ENCODE results near the gene ATP6V1C2.
"Not testable (repeated sequence)": the region's sequence is repeated elsewhere in the genome, so short reads cannot be mapped to it uniquely, and the experiment has no call there.

Gene ATP6V1C2

DNA sequence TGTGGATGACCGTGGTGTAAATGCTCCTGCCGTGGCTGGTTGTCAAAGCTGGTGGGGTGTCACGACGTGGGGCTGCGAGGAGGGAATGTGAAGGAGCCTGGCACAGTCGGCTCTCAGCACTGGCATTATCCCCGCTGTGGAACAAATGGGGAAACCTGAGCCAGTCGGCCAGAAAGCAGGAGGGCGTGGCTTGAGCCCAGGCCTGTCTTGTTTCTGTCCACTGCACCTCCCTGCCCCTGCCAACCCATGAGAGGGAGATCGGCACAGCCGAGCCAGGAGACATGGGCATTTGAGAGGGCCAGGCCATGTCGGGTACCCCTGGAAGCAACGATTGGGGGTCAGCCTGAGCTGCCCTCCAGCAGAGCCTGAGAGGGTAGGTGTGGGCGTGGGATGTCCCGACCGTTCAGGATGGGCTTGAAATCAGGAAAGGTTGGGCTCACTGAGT lies 46.7 kb downstream of the ATP6V1C2 start:
- DNase-seq (ENCODE audit: low spot score), result no peak

DNA sequence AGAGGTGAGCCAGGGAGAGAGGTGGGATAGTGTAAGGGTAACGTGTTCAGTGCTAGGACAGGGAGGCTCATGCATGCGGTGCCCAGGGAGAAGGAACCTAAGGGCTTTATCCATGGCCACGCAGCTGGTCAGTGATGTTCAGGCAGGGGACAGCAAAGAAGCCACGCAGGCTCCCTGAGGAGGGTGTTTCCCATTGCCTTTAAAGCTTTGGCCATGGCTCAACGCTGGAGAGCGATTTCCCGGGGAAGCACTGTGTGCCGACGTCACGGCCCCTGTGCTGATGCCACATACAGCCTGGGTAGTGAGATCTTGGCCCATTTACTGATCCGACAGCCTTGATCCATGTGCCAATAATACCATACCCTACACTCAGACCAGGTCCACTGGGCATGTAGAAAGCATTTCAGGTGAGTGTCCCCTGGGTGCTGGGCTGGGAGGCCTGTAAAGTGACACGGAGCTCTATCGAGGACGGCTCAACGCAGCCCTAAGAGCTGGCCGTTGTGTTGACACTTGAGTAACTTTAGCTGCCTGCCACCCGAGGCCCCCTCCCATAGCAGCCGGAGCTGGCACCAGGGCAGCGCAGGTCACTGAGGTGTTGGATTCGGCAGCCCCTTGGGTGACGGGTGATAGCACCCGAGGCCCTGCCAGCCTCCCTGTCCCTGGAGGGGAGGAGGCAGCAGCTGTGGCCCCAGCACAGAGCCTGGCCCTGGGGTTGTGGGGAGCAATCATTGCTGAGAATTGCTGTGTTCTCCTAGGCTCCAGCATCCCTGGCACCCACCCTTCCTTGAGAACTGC lies 49.7 kb downstream of the ATP6V1C2 start:
- no peak for DNase-seq (ENCODE audit: low spot score)

DNA sequence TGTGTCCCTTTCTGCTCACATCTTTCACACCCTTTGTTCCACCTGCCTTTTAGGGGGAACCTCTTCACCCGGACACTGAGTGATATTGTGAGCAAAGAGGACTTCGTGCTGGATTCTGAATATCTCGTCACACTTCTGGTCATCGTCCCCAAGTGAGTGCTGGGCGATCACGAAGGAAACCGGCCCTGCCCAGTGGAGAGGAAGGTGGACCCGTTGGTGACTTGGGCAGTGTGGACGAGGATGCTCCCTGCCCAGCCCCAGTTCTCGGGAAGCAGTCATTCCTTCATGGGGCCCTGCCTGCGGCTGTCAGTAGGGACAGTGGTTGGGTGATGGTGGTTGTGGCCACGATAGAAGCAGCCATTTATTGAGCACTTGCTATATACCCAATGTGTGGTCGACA lies 50.4 kb downstream of the ATP6V1C2 start:
- DNase-seq (ENCODE audit: low spot score), result no peak

DNA sequence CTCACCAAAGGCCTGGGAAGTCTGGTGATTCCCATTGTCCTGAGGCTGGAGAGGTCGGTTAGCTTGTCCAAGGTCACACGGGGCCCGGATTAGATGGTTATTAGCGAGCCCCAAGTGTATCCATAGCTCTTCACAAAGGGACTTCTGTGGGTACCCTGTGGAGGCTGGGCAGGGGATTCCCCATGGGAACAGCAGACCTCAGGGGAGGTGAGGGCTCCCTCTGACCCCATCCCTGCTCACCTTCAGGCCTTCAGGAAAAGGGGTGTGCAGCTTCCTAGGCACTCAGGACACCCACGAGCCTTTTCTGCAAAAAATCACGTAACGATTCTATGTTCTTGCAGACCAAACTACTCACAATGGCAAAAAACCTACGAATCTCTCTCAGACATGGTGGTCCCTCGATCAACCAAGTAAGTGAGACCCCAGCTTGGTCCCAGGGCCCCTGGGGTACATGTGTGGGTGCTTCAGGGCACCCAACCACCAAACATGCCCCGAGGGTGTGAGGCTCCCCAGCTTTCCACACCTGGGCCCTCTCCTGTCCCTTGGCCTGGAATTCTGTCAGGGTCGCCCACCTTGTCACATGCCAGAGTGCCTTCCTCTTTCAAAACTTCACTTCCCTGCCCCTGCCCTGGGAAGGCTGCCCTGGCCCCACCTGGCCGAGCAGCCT lies 50.9 kb downstream of the ATP6V1C2 start:
- DNase-seq (ENCODE audit: low spot score), result no peak

DNA sequence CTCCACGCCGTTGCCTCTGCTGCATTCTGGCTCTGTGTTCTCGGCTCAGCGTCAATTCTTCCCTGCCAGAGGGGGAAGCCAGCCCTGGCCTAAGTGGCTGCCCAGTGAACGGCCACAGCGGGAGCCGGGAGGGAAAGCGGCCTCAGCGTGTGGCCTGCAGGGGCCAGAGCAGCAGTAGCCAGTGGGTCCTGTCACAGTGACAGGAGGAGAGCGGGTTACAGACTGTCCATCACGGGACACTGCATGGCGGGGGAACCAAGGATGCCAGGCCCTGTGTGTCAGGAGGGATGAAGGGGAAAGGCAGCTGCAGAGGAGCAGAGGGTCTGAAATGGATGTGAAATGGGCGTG lies 51.4 kb downstream of the ATP6V1C2 start:
- DNase-seq (ENCODE audit: low spot score), result no peak

DNA sequence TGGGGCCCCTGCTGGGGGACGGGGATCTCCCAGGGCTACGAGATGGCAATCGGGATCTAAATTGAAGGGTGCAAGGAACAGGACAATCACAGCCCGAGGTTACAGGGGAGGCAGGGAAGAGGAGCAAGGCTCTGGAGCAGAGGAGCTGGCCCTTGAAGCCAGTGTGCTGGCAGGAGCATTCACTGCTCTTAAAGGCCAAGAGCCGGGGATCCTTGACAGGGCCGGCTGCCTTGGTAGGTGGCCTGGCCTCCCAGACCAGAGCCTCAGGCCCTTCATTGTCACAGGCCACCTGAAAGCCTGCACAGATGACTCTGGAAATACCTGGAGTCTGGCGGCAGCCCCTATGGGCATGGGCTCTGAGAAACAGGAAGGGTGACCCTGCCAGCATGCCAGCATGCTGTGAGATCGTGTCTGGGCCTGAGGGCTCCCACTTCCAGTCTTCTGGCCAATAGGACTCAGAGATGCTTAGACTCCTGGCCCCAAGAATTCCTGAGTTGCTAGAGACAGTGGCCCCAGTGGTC lies 52.5 kb downstream of the ATP6V1C2 start:
- DNase-seq (ENCODE audit: low spot score), result no peak

DNA sequence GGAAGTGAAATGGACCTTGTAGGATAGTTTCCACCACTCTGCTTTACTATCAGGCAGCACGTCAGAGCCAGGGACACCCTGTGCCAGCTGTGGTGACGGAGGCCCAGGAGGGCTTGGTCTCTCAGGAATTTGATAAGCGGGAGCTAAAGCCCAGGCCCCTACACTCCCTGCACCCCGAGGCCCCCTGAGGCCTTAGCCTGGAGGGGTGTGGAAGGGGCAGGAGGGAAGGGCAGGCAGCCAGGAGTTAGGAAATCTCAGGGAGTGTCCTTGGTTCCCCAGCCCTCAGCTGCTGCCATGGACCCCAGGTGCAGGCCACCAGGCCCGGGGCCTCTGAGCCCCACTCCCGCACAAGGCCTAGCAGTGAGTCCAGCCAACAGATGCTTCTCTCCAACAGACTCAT lies 53.0 kb downstream of the ATP6V1C2 start:
- DNase-seq (ENCODE audit: low spot score), result no peak

DNA sequence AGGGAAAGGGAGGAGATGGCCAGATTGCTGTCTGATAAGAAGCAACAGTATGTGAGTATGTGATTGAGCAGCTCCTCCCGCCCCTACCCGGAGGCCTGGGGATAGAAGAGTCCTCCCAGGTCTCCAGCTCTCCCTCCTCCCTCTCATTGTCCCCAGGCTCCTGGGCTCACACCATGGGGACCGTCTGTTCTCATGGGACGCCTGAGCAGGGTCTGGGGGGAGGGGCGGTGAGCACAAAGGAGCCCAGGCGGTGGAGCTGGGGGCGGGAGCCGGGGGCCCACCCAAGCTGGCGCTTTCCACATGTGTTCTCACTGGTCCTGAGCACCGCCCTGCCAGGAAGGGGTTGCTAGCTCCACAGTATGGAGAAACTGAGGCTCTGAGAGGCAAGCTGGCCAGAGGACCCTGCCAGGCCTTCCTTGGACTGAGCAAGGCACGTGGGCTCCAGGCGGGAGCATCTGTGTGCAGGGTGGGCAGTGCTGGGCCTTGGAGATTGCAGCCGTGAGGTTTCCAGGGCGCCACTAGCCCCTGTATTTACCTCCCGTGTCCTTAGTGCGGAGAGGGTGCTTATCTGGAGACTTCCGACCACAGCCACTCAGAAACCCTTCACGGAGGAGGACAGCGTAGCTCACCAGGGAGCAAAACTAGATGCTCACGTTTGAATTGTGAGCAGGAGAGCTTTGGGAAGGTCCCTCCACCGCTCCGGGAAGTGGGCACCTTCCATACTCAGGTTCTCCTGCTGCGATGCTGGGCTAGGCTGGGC lies 53.8 kb downstream of the ATP6V1C2 start:
- DNase-seq (ENCODE audit: low spot score), result no peak

DNA sequence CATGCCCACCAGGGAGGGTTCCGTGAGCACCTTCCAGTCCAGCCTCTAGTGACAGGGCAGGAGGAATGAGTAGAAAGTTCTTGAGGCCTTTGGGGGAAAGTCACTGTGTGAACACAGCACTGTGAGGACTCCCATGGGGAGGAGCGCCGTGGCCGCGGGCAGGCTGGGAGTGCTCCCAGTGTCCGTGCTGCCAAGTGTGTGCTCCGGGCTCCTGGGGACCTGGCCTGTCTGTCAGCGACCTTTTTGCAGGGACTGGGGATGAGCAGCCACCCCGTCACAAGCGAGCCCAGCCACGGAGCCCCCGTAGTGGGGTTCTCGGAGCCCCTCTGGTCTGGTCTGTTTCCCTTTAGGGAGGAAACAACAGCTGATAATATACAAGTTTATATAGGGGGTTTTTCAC lies 54.4 kb downstream of the ATP6V1C2 start:
- DNase-seq (ENCODE audit: low spot score), result no peak

DNA sequence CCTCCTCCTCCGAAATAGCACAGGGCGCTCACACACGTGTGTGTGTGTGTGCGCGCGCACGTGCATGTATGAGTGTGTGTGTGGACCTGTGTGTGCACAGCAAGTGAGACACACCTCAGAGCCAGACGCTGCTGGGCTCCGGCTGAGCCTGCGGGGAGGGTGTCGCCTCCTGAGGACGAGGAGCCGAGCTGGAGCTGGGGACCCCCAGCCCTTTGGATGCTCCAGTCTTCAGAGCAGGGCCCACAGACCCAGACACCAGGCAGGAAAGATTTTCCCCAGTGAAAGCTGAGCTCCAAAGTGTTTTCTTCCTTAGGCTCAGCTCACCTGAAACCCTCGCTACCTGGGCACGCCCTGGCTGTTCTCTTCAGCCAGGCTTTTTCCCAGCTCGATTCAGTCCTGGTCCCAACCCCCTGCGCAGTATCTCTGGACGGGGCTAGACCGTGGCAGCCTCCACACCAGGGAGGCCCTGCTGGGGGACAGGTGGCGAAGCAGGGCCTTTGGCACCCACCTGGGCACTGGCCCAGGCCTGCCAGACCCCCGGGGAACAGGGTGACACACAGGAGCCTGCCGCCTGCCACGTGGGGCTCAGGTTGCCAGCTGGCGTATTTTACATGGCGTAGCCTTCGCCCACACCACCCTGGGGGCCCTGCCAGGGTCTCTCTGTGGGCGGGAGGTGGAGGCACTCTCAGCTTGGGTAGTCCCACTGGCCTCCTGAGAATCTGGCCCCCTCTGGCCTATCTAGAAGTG lies 55.0 kb downstream of the ATP6V1C2 start:
- DNase-seq (ENCODE audit: low spot score), result no peak

DNA sequence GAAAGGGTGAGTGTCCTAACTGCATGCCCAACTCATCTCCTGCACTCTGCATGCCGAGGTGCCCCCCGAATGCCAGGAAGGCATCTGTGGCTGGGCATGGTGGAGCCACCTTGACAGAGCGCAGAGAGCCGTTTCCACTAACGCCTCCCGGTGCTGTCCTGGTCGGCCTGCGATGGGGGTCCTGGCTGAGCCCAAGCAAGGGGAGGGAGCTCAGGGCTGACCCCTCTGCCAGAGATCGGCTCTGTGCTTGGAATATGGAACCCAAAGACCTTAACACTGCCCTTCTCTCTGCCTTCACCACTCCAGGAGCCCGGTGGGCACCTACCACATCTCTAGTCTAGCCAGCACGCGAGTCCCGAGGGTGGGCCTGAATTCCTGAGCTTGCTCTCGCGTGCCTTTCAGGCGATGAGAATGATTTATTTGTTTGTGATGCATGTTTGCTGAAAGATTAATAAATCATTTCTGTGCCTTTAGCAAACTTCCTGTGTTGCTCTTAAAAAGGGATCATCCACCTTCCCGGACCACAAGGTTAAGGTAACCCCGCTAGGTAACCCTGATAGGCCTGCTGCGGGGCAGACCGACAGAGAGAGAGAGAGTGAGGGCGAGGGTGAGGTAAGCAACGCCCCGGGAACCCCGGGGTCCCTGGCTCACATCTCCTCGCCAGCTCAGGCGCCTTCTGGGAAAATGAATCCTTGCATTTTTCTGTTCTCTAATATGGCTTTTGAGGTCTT lies 55.8 kb downstream of the ATP6V1C2 start:
- DNase-seq (ENCODE audit: low spot score), result no peak

DNA sequence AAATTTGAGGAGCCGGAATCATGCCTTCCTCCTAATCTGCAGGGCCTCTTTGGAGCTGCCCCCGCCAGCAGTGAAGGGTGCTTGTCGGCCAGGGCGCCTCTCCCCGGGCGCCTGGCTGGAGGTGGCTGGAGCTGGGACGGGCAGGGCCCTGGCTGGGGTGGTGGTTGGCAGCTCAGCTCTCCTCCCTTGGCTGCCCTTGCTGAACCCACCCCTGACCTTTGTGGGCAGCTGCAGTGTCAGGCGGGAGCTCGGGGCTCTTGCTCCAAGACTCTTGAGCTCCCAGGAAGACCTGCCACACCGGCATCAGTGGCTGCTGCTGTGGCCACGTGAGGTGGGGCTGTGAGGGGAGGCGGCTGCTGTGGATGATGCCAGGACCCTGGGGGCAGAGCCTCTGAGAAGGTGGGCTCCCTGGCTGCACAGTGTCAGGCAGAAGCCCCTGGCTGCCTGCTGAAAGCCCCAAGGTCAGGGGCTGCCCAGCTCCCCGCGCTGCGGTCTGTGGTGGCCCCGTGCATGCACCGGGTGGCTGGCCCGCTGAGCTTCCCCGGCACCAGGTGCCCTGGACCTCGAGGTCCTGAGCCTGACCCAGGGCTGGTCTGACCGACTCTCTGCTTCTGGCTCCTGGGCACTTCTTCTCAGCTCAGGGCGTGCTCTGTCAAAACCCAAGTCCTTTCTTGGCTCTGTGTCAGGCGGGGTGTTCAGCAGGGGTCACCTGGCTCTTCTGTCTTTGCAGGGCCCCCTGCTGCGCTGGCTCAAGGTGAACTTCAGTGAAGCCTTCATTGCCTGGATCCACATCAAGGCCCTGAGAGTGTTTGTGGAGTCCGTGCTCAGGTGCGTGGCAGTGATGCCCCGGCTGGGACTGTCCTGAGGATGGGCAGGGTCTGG lies 56.7 kb downstream of the ATP6V1C2 start:
- no peak for DNase-seq (ENCODE audit: low spot score)

DNA sequence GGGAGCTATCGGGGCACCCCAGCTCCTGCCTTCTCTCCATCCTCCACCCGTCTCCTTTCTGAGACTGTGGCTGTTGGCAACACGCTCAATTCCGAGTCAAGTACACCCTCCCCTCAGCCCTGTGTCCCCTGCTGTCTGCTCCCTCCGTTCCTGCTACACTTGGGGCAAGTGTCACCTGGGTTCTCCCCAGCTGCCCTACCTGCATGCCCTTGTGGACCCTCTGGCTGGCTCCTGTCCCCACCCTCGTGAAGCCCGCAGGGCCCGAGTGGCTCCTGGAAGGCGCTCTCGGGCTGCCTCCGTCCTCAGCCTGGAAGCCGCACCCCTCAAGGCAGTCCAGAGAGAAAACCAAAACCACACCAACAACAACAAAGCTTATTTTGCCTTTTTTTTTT lies 57.3 kb downstream of the ATP6V1C2 start:
- DNase-seq (ENCODE audit: low spot score), result no peak

DNA sequence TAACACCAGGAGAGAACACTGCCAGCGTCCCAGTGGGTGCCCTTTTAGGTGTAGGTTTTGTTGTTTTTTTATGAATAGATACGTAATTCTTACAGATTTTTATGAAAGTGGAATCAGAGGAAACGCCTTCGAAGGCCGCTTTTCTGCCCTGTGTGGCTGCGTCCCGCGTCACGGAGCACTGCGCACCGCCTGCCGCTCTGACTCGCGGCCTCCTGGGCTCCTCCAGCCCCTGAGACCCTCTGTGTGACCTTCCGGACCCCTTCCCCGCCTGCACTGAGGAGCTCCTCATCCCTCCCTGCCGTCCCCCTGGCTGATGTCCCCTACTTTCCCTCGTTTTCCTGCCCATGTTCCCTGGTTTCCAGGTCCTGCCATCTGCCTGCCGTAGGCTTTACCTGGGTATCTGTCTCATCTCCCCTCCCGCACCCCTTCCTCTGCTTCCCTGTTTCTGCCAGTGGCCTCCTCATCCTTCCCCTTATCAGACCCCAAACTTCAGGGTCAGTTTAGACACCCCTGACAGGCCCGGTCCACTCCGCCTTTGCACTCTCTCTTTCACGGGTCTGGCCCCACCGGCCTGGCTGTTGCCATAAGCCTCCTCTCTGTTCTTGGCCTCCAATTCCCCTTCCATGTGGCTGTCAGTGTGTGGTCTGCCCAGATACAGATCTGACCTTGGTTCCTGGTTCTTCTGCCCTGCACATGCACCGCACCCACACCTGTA lies 58.5 kb downstream of the ATP6V1C2 start:
- DNase-seq (ENCODE audit: low spot score), result no peak

DNA sequence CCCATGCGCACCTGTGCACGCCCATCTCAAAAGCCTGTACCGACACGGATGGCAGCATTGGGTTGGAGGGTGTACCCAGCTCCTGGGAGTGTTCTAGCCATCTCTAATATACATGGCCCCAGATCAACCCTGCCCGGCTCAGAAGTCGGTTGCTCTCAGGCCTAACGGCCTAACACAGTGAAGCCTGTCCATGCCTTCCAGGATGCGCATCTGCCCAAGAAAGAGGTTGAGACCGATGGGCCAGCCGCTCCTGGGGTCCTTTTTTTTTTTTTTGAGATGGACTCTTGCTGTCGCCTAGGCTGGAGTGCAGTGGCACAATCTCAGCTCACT lies 59.0 kb downstream of the ATP6V1C2 start:
- DNase-seq (ENCODE audit: low spot score), result no peak

DNA sequence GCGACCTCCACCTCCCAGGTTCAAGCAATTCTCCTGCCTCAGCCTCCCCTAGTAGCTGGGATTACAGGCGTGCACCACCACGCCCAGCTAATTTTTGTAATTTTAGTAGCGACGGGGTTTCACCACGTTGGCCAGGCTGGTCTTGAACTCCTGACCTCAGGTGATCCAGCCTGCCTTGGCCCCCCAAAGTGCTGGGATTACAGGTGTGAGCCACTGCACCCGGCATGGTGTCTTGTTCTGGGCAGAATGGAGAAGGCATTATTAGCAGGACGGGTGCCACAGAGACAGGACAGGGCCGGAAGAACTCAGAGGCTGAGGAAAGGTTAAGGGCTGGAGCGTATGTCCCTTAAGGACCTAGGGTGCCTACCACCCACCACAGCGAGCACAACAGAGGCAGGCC lies 59.4 kb downstream of the ATP6V1C2 start:
- DNase-seq (ENCODE audit: low spot score), result not testable (repeated sequence)

DNA sequence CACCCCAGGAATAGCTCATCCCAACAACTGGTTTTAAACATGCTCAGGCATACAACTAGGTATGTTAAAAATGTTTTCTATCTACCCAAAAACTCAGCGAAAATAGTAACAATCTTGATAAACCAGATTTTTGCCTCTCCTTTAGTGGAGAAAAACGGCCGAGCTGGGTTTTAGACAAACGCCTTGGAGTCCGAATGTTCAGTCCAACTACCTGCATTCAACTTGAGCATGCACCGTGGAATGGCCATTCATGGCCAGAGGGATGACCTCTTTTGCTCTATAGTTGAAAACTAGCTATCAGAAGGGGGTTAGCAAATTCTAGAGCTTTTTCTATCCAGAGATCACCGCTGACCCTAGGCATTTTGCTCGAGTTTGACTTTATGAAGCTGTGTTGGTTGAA lies 60.3 kb downstream of the ATP6V1C2 start:
- DNase-seq (ENCODE audit: low spot score), result no peak

DNA sequence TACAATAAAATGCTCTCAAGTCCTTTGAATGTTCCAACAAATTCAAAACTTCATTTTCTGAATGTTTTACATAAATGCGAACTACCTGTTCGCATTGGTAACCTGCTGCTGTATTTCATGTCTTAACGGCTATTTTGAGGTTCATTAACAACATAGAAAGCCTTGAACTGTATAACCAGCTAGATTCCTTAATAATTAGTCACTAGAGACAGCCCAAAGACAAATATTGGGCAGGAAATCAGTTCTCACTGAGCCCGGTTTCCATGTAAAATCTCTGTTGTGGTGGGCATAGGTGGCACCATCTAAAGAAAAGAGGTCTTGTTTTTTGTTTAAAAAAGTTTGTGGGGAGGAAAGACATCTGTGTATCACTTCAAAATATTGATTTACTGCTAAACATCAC lies 62.0 kb downstream of the ATP6V1C2 start:
- DNase-seq (ENCODE audit: low spot score), result no peak

DNA sequence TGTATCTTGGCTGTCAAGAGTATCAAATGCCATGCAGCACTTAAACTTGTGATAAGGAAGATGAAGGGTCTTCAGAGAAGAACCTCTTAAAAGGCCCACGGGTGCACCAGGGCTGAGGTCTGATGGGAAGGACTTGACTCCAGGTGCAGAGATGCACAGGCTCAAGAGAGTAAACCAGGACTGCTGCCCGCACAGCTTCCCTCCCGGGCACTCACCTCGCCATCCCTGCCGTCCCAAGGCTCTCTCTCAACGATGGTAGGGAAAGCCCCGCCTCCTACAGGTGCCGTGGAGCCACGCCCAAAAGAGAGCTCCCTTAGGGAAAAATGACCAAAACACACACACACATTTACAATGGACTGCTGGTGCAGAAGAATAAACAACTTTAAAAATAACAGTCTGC lies 63.3 kb downstream of the ATP6V1C2 start:
- DNase-seq (ENCODE audit: low spot score), result no peak

DNA sequence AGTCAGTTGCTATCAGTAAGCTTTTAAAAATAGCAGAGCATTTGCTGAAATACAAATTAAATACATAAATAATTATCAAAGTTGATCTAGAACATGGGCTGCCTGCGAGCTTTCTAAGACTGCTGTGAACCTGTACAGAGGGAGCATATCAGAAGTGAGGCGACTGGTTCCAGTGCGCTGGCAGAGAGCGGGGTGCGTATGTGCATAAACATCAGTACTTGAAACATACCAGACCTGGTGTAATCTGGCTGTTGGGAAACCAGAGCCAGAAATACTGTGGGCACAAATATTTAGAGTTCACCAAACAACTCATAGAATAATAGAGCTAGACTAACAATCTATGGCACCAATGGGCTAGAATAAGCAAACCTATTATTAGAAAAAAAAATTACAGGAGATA lies 63.8 kb downstream of the ATP6V1C2 start:
- no peak for DNase-seq (ENCODE audit: low spot score)

Data from CD4-positive, alpha-beta T cell treated with Interleukin-15 for 4 hours (primary cell).